ENCODE results near the gene SCAND1. TPM values are rescaled to one million over a fixed set of nuclear protein-coding genes. Genes with fewer than 3 reads are reported as not detected.

Gene SCAND1
- polyA plus RNA-seq, 3 donors = 43.6 to 227 (median 160) TPM

DNA sequence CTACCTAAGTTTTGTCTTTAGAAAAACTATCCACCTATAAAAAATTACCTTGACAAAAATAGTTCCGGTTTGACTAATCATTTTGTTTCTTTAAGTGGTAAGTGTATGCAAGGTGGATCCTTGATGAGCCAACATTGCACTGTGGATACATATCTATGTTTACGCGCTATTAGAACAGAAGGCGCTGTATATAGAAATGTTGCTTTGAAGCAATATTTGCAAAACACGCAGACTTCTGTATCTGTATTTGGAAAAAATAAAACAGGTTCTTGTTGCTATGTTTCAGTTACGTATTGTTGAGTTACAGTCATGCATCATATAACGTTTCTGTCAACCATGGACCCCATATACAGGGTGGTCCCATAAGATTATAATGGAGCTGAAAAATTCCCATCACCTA, 4.2 kb downstream of the SCAND1 start:
- DNase-seq = no peak
- peaks cover 27% of the 10 kb centered on the region for H3K79me2 ChIP-seq (ENCODE audit: insufficient read depth, low read length)
- no peak overlapping the region for H3K4me2 ChIP-seq (replicated peaks; ENCODE audit: extremely low read depth, low read length, poor library complexity, severe bottlenecking)
- Mint-ChIP-seq H3K36me3 (peaks cover 24 to 36% of the 10 kb centered on the region in 2 donors), H3K27me3 (ENCODE audit: low read depth in 3 of 3) (no peaks in the 10 kb centered on the region), H3K4me3 (no peak overlapping the region), H3K9me3 (no peaks in the 10 kb centered on the region), H3K27ac (no peak overlapping the region), H3K4me1 (peaks cover 16% of the 10 kb centered on the region)
- no peak overlapping the region for H2AFZ ChIP-seq (ENCODE audit: insufficient read depth, low read depth, low read length, poor library complexity, severe bottlenecking)
- H3K9me3 ChIP-seq (replicated peaks in 1 of 2; ENCODE audit: control insufficient read depth in 1 of 2, insufficient read depth in 1 of 2, low read length in 2 of 2) = no peaks in the 10 kb centered on the region
- peaks cover 30 to 38% of the 10 kb centered on the region in 2 donors for H3K36me3 ChIP-seq (replicated peaks in 1 of 2; ENCODE audit: control insufficient read depth in 1 of 2, insufficient read depth in 2 of 2, low read length in 2 of 2)
- H4K20me1 ChIP-seq (ENCODE audit: insufficient read depth, low read length) = peaks cover 28% of the 10 kb centered on the region
- no peak overlapping the region for H3K4me3 ChIP-seq (replicated peaks in 1 of 3; ENCODE audit: low read depth in 2 of 3, low read length in 3 of 3)
- no peak overlapping the region for H3K9ac ChIP-seq (ENCODE audit: insufficient read depth, low read length, poor library complexity, severe bottlenecking)
- no peaks in the 10 kb centered on the region for H3K27me3 ChIP-seq (ENCODE audit: control insufficient read depth in 2 of 2, insufficient read depth in 2 of 2, low read length in 2 of 2)
- intact Hi-C loops (cut with micrococcal nuclease) = loop anchor here in 1 of 2 donors (10.0 kb wide), 1 partner anchor 115 kb away; no protein-coding TSS in a partner anchor
- H3K27ac ChIP-seq (ENCODE audit: low read depth in 1 of 2, low read length in 2 of 2) = no peak overlapping the region
- WGBS (ENCODE audit: insufficient coverage) = 96% methylated on average over 4 of the region's 7 CpGs
- H3K4me1 ChIP-seq (ENCODE audit: control insufficient read depth in 1 of 2, insufficient read depth in 2 of 2, low read length in 2 of 2) = peaks cover 17 to 24% of the 10 kb centered on the region in 2 donors
- TF ChIP-seq CTCF (IDR thresholded peaks at IDR 0.05) = no peak

GRCh38 chr20:35947907-35948306, 6.4 kb downstream of the SCAND1 start:
- Mint-ChIP-seq H3K36me3 (peaks cover 36 to 53% of the 10 kb centered on the region in 2 donors), H3K27me3 (ENCODE audit: low read depth in 3 of 3) (no peaks in the 10 kb centered on the region), H3K4me1 (peaks cover 9% of the 10 kb centered on the region), H3K4me3 (no peak overlapping the region), H3K9me3 (no peaks in the 10 kb centered on the region), H3K27ac (peak overlapping the region in 2 of 7 donors; percentile 57 to 77)
- intact Hi-C loops (cut with micrococcal nuclease) = no loop called here
- H3K27ac ChIP-seq (ENCODE audit: low read depth in 1 of 2, low read length in 2 of 2) = no peak overlapping the region
- no peak overlapping the region for H2AFZ ChIP-seq (ENCODE audit: insufficient read depth, low read depth, low read length, poor library complexity, severe bottlenecking)
- H3K27me3 ChIP-seq (ENCODE audit: control insufficient read depth in 2 of 2, insufficient read depth in 2 of 2, low read length in 2 of 2) = no peaks in the 10 kb centered on the region
- no peaks in the 10 kb centered on the region for H3K9me3 ChIP-seq (replicated peaks in 1 of 2; ENCODE audit: control insufficient read depth in 1 of 2, insufficient read depth in 1 of 2, low read length in 2 of 2)
- peaks cover 28% of the 10 kb centered on the region for H4K20me1 ChIP-seq (ENCODE audit: insufficient read depth, low read length)
- no peak for DNase-seq
- H3K9ac ChIP-seq (ENCODE audit: insufficient read depth, low read length, poor library complexity, severe bottlenecking) = no peak overlapping the region
- no peak overlapping the region for H3K4me3 ChIP-seq (replicated peaks in 1 of 3; ENCODE audit: low read depth in 2 of 3, low read length in 3 of 3)
- no peak for TF ChIP-seq CTCF (IDR thresholded peaks at IDR 0.05)
- WGBS (ENCODE audit: insufficient coverage) = no CpG with 5 or more reads among the region's 2 CpGs
- peaks cover 9 to 10% of the 10 kb centered on the region in 2 donors for H3K4me1 ChIP-seq (ENCODE audit: control insufficient read depth in 1 of 2, insufficient read depth in 2 of 2, low read length in 2 of 2)
- peaks cover 15% of the 10 kb centered on the region for H3K79me2 ChIP-seq (ENCODE audit: insufficient read depth, low read length)
- peaks cover 43 to 57% of the 10 kb centered on the region in 2 donors for H3K36me3 ChIP-seq (replicated peaks in 1 of 2; ENCODE audit: control insufficient read depth in 1 of 2, insufficient read depth in 2 of 2, low read length in 2 of 2)
- no peak overlapping the region for H3K4me2 ChIP-seq (replicated peaks; ENCODE audit: extremely low read depth, low read length, poor library complexity, severe bottlenecking)
